HEK293 (cell line): ENCODE measurements around the gene TBC1D22A.

Experiments
- CTCF ChIA-PET: fragments of 350-600 bp; formaldehyde crosslinking; extraction: SDS; loops from one replicate; lab custom pipeline; 2021; ENCODE audit warnings: antibody characterized with exemption; lab: Yijun Ruan, JAX
- POLR2A ChIA-PET: fragments of 300-600 bp; formaldehyde crosslinking; extraction: SDS; loops from one replicate; lab custom pipeline; 2020; ENCODE audit warnings: antibody characterized with exemption, inconsistent platforms; lab: Yijun Ruan, JAX
- H3K27ac ChIP-seq: fragments of 200-500 bp; sonication (Bioruptor generic); 2 replicates; pipeline ENCODE4 v1.5.1; 2014; ENCODE audit warnings: low read depth, low read length, control low read depth, inconsistent platforms; ENCODE audit errors: extremely low read depth
- H3K36me3 ChIP-seq, 2 experiments: fragments of 200-500 bp in 1 of 2; sonication (Bioruptor generic) in 1 of 2; 1 replicate in 1 of 2; 2 replicates in 1 of 2; pipeline ENCODE4 v1.5.1; 2014 to 2017; ENCODE audit warnings: inconsistent platforms in 2 of 2, low read length in 2 of 2; ENCODE audit not compliant: control insufficient read depth in 2 of 2, insufficient read depth in 1 of 2
- H3K4me1 ChIP-seq: fragments of 200-500 bp; sonication (Bioruptor generic); 2 replicates; pipeline ENCODE4 v1.5.1; 2014; ENCODE audit warnings: mild to moderate bottlenecking, low read length, inconsistent platforms; ENCODE audit not compliant: control insufficient read depth, insufficient read depth
- H3K4me3 ChIP-seq: 2 replicates; pipeline ENCODE4 v1.5.1; 2011; ENCODE audit warnings: low read depth, mild to moderate bottlenecking, control low read depth, low read length, moderate library complexity
- H3K9me3 ChIP-seq: fragments of 200-500 bp; sonication (Bioruptor generic); 2 replicates; pipeline ENCODE4 v1.5.1; 2014; ENCODE audit warnings: low read depth, low read length, inconsistent platforms; ENCODE audit not compliant: control insufficient read depth, insufficient read depth
- HOXA7 ChIP-seq: sonication (generic); formaldehyde crosslinking; IDR thresholded peaks from 2 replicates; pipeline ENCODE4 v1.8.1; 2022; ENCODE audit warnings: missing genetic modification reagents, borderline replicate concordance
- KLF8 ChIP-seq: fragments of 450-650 bp; formaldehyde crosslinking; IDR thresholded peaks from 2 replicates; pipeline ENCODE4 v1.5.1; 2016; ENCODE audit warnings: missing biosample characterization, missing genetic modification characterization
- REPIN1 ChIP-seq: fragments of 450-650 bp; formaldehyde crosslinking; IDR thresholded peaks from 2 replicates; pipeline ENCODE4 v1.5.1; 2017; ENCODE audit warnings: missing biosample characterization, missing genetic modification characterization, low read depth
- TRIM28 ChIP-seq: IDR thresholded peaks from 2 replicates; pipeline ENCODE4 v1.6.1; 2011; ENCODE audit warnings: low read length, control low read depth, borderline replicate concordance
- ZBTB17 ChIP-seq: fragments of 450-650 bp; formaldehyde crosslinking; IDR thresholded peaks from 2 replicates; pipeline ENCODE4 v1.5.1; 2016; ENCODE audit warnings: missing biosample characterization, missing genetic modification characterization
- ZFHX2 ChIP-seq: fragments of 450-650 bp; formaldehyde crosslinking; conservative IDR thresholded peaks from 2 replicates; pipeline ENCODE4 v1.5.1; 2016; ENCODE audit warnings: missing biosample characterization, missing genetic modification characterization
- ZNF121 ChIP-seq: fragments of 450-650 bp; formaldehyde crosslinking; IDR thresholded peaks from 2 replicates; pipeline ENCODE4 v1.5.1; 2016; ENCODE audit warnings: missing biosample characterization, missing genetic modification characterization
- ZNF132 ChIP-seq: fragments of 450-650 bp; formaldehyde crosslinking; IDR thresholded peaks from 2 replicates; pipeline ENCODE4 v1.5.1; 2017; ENCODE audit warnings: missing biosample characterization, missing genetic modification characterization, borderline replicate concordance
- ZNF16 ChIP-seq: fragments of 450-650 bp; formaldehyde crosslinking; IDR thresholded peaks from 2 replicates; pipeline ENCODE4 v1.5.1; 2016; ENCODE audit warnings: low read depth, missing biosample characterization, missing genetic modification characterization
- ZNF175 ChIP-seq: fragments of 450-650 bp; formaldehyde crosslinking; IDR thresholded peaks from 2 replicates; pipeline ENCODE4 v1.5.1; 2016; ENCODE audit warnings: missing biosample characterization, missing genetic modification characterization
- ZNF18 ChIP-seq: fragments of 450-650 bp; formaldehyde crosslinking; IDR thresholded peaks from 2 replicates; pipeline ENCODE4 v1.5.1; 2016; ENCODE audit warnings: missing biosample characterization, missing genetic modification characterization
- ZNF211 ChIP-seq: fragments of 450-650 bp; formaldehyde crosslinking; IDR thresholded peaks from 2 replicates; pipeline ENCODE4 v1.5.1; 2016; ENCODE audit warnings: low read depth, missing biosample characterization, missing genetic modification characterization
- ZNF404 ChIP-seq: fragments of 450-650 bp; formaldehyde crosslinking; IDR thresholded peaks from 2 replicates; pipeline ENCODE4 v1.5.1; 2017; ENCODE audit warnings: missing biosample characterization, missing genetic modification characterization
- ZNF521 ChIP-seq: fragments of 450-650 bp; formaldehyde crosslinking; IDR thresholded peaks from 2 replicates; pipeline ENCODE4 v1.5.1; 2017; ENCODE audit warnings: missing biosample characterization, mild to moderate bottlenecking, missing genetic modification characterization
- ZNF530 ChIP-seq: fragments of 450-650 bp; formaldehyde crosslinking; IDR thresholded peaks from 2 replicates; pipeline ENCODE4 v1.5.1; 2016; ENCODE audit warnings: low read depth, missing biosample characterization, missing genetic modification characterization
- ZNF549 ChIP-seq: fragments of 450-650 bp; IDR thresholded peaks from 2 replicates; pipeline ENCODE4 v1.5.1; 2018; ENCODE audit warnings: missing biosample characterization, missing genetic modification characterization, mild to moderate bottlenecking, inconsistent platforms, moderate library complexity
- ZNF596 ChIP-seq: fragments of 450-650 bp; IDR thresholded peaks from 2 replicates; pipeline ENCODE4 v1.5.0; 2018; ENCODE audit warnings: missing biosample characterization, mild to moderate bottlenecking, missing genetic modification characterization, moderate library complexity
- ZNF629 ChIP-seq: fragments of 450-650 bp; formaldehyde crosslinking; IDR thresholded peaks from 2 replicates; pipeline ENCODE4 v1.5.1; 2017; ENCODE audit warnings: missing biosample characterization, missing genetic modification characterization
- ZNF670 ChIP-seq: fragments of 450-650 bp; formaldehyde crosslinking; IDR thresholded peaks from 2 replicates; pipeline ENCODE4 v1.5.1; 2016; ENCODE audit warnings: missing biosample characterization, missing genetic modification characterization, low read depth
- ZNF768 ChIP-seq: fragments of 450-650 bp; formaldehyde crosslinking; IDR thresholded peaks from 2 replicates; pipeline ENCODE4 v1.5.1; 2018; ENCODE audit warnings: missing biosample characterization, mild to moderate bottlenecking, missing genetic modification characterization
- TF ChIP-seq, protein P1 (sequence below): fragments of 450-650 bp; formaldehyde crosslinking; IDR thresholded peaks from 2 replicates; pipeline ENCODE4 v1.5.1; 2017; ENCODE audit warnings: missing biosample characterization, mild to moderate bottlenecking, missing genetic modification characterization, moderate library complexity
- TF ChIP-seq, protein P2 (sequence below): fragments of 450-650 bp; formaldehyde crosslinking; IDR thresholded peaks from 2 replicates; pipeline ENCODE4 v1.5.1; 2016; ENCODE audit warnings: missing biosample characterization, missing genetic modification characterization, low read depth
- TF ChIP-seq, protein P3 (sequence below): fragments of 450-650 bp; formaldehyde crosslinking; IDR thresholded peaks from 2 replicates; pipeline ENCODE4 v1.5.1; 2016; ENCODE audit warnings: missing biosample characterization, missing genetic modification characterization

TBC1D22A gene

GRCh38 chr22:47064016-47064415 lies 301.6 kb downstream of the TBC1D22A start:
- no peaks in the 10 kb centered on the region for H3K9me3 ChIP-seq
- no peaks in the 10 kb centered on the region for H3K4me1 ChIP-seq
- POLR2A ChIA-PET: no interaction called here
- no peak overlapping the region for H3K27ac ChIP-seq
- CTCF ChIA-PET: no interaction called here
- TF ChIP-seq HOXA7 (CRISPR knock-in tag): no peak
- TF ChIP-seq, protein P1, sequence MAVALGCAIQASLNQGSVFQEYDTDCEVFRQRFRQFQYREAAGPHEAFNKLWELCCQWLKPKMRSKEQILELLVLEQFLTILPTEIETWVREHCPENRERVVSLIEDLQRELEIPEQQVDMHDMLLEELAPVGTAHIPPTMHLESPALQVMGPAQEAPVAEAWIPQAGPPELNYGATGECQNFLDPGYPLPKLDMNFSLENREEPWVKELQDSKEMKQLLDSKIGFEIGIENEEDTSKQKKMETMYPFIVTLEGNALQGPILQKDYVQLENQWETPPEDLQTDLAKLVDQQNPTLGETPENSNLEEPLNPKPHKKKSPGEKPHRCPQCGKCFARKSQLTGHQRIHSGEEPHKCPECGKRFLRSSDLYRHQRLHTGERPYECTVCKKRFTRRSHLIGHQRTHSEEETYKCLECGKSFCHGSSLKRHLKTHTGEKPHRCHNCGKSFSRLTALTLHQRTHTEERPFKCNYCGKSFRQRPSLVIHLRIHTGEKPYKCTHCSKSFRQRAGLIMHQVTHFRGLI (tag by site-specific recombination): no peak
- TF ChIP-seq ZNF132 (tag by site-specific recombination): no peak
- TF ChIP-seq, protein P2, sequence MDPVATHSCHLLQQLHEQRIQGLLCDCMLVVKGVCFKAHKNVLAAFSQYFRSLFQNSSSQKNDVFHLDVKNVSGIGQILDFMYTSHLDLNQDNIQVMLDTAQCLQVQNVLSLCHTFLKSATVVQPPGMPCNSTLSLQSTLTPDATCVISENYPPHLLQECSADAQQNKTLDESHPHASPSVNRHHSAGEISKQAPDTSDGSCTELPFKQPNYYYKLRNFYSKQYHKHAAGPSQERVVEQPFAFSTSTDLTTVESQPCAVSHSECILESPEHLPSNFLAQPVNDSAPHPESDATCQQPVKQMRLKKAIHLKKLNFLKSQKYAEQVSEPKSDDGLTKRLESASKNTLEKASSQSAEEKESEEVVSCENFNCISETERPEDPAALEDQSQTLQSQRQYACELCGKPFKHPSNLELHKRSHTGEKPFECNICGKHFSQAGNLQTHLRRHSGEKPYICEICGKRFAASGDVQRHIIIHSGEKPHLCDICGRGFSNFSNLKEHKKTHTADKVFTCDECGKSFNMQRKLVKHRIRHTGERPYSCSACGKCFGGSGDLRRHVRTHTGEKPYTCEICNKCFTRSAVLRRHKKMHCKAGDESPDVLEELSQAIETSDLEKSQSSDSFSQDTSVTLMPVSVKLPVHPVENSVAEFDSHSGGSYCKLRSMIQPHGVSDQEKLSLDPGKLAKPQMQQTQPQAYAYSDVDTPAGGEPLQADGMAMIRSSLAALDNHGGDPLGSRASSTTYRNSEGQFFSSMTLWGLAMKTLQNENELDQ: no peak
- TF ChIP-seq ZNF16 (tag by site-specific recombination): no peak
- no peak for TF ChIP-seq ZNF670 (tag by site-specific recombination)
- no peak for TF ChIP-seq ZNF211 (tag by site-specific recombination)
- TF ChIP-seq ZNF629 (tag by site-specific recombination): no peak
- no peak for TF ChIP-seq ZNF768 (tag by site-specific recombination)
- TF ChIP-seq KLF8: no peak
- TF ChIP-seq ZBTB17: no peak
- TF ChIP-seq ZNF521 (tag by site-specific recombination): no peak
- TF ChIP-seq ZNF121 (tag by site-specific recombination): no peak
- TF ChIP-seq ZFHX2 (tag by site-specific recombination): no peak
- no peak overlapping the region for H3K4me3 ChIP-seq
- H3K36me3 ChIP-seq: peaks cover 0 to 7% of the 10 kb centered on the region in 2 experiments; a peak in 2 of 3 replicates

- no peaks in the 10 kb centered on the region for H3K9me3 ChIP-seq
- TF ChIP-seq REPIN1 (tag by site-specific recombination) (no peak), ZNF18 (tag by site-specific recombination) (no peak)
- no peak overlapping the region for H3K27ac ChIP-seq
- peaks cover 0 to 7% of the 10 kb centered on the region in 2 experiments; a peak in 2 of 3 replicates for H3K36me3 ChIP-seq
- POLR2A ChIA-PET: no interaction called here
- no peaks in the 10 kb centered on the region for H3K4me1 ChIP-seq
- no peak overlapping the region for H3K4me3 ChIP-seq
- CTCF ChIA-PET: no interaction called here
Measured at GRCh38 chr22:47064416-47064815, 302.0 kb downstream of the TBC1D22A start.

GRCh38 chr22:47065756-47066615 lies 303.5 kb downstream of the TBC1D22A start:
- H3K27ac ChIP-seq: no peak overlapping the region
- peaks cover 0 to 7% of the 10 kb centered on the region in 2 experiments; a peak in 2 of 3 replicates for H3K36me3 ChIP-seq
- no peaks in the 10 kb centered on the region for H3K9me3 ChIP-seq
- POLR2A ChIA-PET: no interaction called here
- H3K4me1 ChIP-seq: no peaks in the 10 kb centered on the region
- H3K4me3 ChIP-seq: no peak overlapping the region
- CTCF ChIA-PET: no interaction called here
- TF ChIP-seq HOXA7 (CRISPR knock-in tag) (no peak), ZNF404 (tag by site-specific recombination) (no peak), ZNF175 (tag by site-specific recombination) (no peak), TRIM28 (no peak), ZNF18 (tag by site-specific recombination) (no peak), ZNF530 (tag by site-specific recombination) (no peak), ZNF549 (tag by site-specific recombination) (no peak), ZNF596 (tag by site-specific recombination) (no peak)
- TF ChIP-seq, protein P3, sequence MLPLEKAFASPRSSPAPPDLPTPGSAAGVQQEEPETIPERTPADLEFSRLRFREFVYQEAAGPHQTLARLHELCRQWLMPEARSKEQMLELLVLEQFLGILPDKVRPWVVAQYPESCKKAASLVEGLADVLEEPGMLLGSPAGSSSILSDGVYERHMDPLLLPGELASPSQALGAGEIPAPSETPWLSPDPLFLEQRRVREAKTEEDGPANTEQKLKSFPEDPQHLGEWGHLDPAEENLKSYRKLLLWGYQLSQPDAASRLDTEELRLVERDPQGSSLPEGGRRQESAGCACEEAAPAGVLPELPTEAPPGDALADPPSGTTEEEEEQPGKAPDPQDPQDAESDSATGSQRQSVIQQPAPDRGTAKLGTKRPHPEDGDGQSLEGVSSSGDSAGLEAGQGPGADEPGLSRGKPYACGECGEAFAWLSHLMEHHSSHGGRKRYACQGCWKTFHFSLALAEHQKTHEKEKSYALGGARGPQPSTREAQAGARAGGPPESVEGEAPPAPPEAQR (tag by site-specific recombination): no peak
